GM12891 (cell line): ENCODE data around the gene FURIN.

ENCODE experiments used
- POLR2AphosphoS5 ChIP-seq: IDR thresholded peaks from 2 replicates; pipeline ENCODE4 v1.6.1; 2011; ENCODE audit warnings: low read depth, low read length, control low read depth
- TAF1 ChIP-seq: IDR thresholded peaks from 2 replicates; pipeline ENCODE4 v1.6.1; 2011; ENCODE audit warnings: low read depth, low read length, control low read depth

DNA sequence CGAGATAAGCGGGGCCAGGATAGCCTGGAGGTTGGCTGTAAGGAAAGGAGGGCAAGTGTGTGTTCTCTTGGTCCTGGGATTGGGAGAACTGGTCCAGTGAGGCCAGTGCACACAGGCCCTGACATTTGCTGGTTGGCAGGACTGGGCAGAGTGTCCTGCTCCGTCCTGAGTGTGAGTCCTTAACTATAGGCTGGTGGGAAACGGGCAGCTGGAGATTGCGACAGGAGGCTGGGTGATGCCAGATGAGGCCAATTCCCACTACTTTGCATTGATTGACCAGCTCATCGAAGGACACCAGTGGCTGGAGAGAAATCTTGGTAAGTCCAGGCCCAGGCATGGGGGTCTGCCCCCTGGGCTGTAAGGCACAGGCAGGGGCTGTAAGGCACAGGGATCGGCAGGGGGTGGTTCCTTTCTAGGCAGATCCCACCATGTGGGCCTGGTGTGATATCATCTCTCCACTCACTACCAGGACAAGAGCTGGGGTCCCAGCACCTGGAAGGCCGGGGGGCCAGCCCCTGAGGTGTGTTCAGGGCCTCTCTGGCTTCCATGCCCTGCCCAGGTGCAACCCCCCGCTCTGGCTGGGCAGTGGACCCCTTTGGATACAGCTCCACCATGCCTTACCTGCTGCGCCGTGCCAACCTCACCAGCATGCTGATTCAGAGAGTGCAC is 37.9 kb downstream of the FURIN start:
- TF ChIP-seq POLR2AphosphoS5 (no peak), TAF1 (no peak)
